ENCODE data around the gene TULP4.
A peak's percentile ranks its signal among the peaks of the same experiment; 100 is the strongest.

Gene TULP4

GRCh38 chr6:158414851-158415262, 102.6 kb downstream of the TULP4 start:
- Histone ChIP-seq H3K27ac (no peak overlapping the region), H3K9me3 (replicated peaks in 1 of 11) (peaks cover 19 to 33% (median 27%) of the 10 kb centered on the region in 11 experiments), H3K36me3 (peaks cover 52 to 73% (median 66%) of the 10 kb centered on the region in 11 experiments), H3K4me3 (no peak overlapping the region), H3K4me2 (no peak overlapping the region), H3K4me1 (peaks cover 2 to 11% (median 4%) of the 10 kb centered on the region in 10 experiments; a peak in 16 of 20 replicates), H4K20me1 (peaks cover 0 to 10% (median 0%) of the 10 kb centered on the region in 11 experiments; a peak in 6 of 22 replicates), H3K9ac (no peak overlapping the region), H3K27me3 (no peaks in the 10 kb centered on the region)
- no peak for TF ChIP-seq Cebpa-rat (IDR thresholded peaks at IDR 0.05)

DNA sequence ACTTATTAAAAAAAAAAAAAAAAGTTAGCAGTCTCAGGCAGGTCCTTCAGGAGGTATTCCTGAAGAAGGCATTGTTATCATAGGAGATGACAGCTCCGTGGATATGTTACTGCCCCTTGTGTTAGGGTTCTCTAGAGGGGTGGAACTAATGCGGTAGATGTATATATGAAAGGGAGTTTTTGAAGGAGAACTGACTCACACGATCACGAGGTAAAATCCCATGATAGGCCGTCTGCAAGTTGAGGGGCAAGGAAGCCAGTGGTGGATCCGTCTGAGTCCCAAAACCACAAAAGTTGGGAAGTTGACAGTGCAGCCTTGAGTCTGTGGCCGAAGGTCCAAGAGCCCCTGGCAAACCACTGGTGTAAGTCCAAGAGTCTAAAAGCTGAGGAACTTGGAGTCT, 103.4 kb downstream of the TULP4 start:
- Histone ChIP-seq H3K4me2 (no peak overlapping the region), H3K27me3 (no peaks in the 10 kb centered on the region), H3K9ac (no peak overlapping the region), H3K4me3 (no peak overlapping the region), H3K36me3 (peaks cover 57 to 80% (median 71%) of the 10 kb centered on the region in 11 experiments), H3K27ac (no peak overlapping the region), H4K20me1 (peaks cover 0 to 9% (median 0%) of the 10 kb centered on the region in 11 experiments; a peak in 4 of 22 replicates), H3K4me1 (peaks cover 0 to 3% (median 0%) of the 10 kb centered on the region in 10 experiments; a peak in 5 of 20 replicates), H3K9me3 (replicated peaks in 1 of 11) (peaks cover 26 to 41% (median 35%) of the 10 kb centered on the region in 11 experiments)
- no peak for TF ChIP-seq Cebpa-rat (IDR thresholded peaks at IDR 0.05)

GRCh38 chr6:158416883-158417759, 104.9 kb downstream of the TULP4 start:
- Histone ChIP-seq H3K4me1 (no peaks in the 10 kb centered on the region), H3K9me3 (replicated peaks in 1 of 11) (peaks cover 26 to 42% (median 35%) of the 10 kb centered on the region in 11 experiments), H3K4me2 (no peak overlapping the region), H3K9ac (no peak overlapping the region), H3K4me3 (no peak overlapping the region), H3K36me3 (peaks cover 57 to 83% (median 73%) of the 10 kb centered on the region in 11 experiments), H4K20me1 (peaks cover 0 to 9% (median 0%) of the 10 kb centered on the region in 11 experiments; a peak in 4 of 22 replicates), H3K27ac (no peak overlapping the region), H3K27me3 (no peaks in the 10 kb centered on the region)
- TF ChIP-seq Cebpa-rat (IDR thresholded peaks at IDR 0.05), result no peak

- peaks cover 31 to 48% (median 40%) of the 10 kb centered on the region in 11 experiments for H3K9me3 ChIP-seq (replicated peaks in 1 of 11)
- H3K4me3 ChIP-seq, result no peak overlapping the region
- H3K27ac ChIP-seq, result no peak overlapping the region
- peaks cover 61 to 86% (median 75%) of the 10 kb centered on the region in 11 experiments for H3K36me3 ChIP-seq
- H3K9ac ChIP-seq, result no peak overlapping the region
- H4K20me1 ChIP-seq, result peaks cover 0 to 9% (median 0%) of the 10 kb centered on the region in 11 experiments; a peak in 2 of 22 replicates
- no peak overlapping the region for H3K4me2 ChIP-seq
- no peaks in the 10 kb centered on the region for H3K4me1 ChIP-seq
- no peak for TF ChIP-seq Cebpa-rat (IDR thresholded peaks at IDR 0.05)
- H3K27me3 ChIP-seq, result no peaks in the 10 kb centered on the region
These were observed 105.5 kb downstream of the TULP4 start for GRCh38 chr6:158417760-158418098.

GRCh38 chr6:158418501-158418900, 106.2 kb downstream of the TULP4 start:
- no peaks in the 10 kb centered on the region for H3K27me3 ChIP-seq
- H3K4me2 ChIP-seq, result no peak overlapping the region
- no peak overlapping the region for H3K9ac ChIP-seq
- H3K9me3 ChIP-seq (replicated peaks in 1 of 11), result peaks cover 35 to 52% (median 43%) of the 10 kb centered on the region in 11 experiments
- no peak overlapping the region for H3K27ac ChIP-seq
- no peaks in the 10 kb centered on the region for H3K4me1 ChIP-seq
- TF ChIP-seq Cebpa-rat (IDR thresholded peaks at IDR 0.05), result no peak
- 0 out of 22 replicates have a peak, but pooled peaks cover 0 to 3% (median 0%) of the 10 kb centered on the region in 11 experiments for H4K20me1 ChIP-seq
- H3K4me3 ChIP-seq, result no peak overlapping the region
- peaks cover 55 to 84% (median 71%) of the 10 kb centered on the region in 11 experiments for H3K36me3 ChIP-seq

DNA sequence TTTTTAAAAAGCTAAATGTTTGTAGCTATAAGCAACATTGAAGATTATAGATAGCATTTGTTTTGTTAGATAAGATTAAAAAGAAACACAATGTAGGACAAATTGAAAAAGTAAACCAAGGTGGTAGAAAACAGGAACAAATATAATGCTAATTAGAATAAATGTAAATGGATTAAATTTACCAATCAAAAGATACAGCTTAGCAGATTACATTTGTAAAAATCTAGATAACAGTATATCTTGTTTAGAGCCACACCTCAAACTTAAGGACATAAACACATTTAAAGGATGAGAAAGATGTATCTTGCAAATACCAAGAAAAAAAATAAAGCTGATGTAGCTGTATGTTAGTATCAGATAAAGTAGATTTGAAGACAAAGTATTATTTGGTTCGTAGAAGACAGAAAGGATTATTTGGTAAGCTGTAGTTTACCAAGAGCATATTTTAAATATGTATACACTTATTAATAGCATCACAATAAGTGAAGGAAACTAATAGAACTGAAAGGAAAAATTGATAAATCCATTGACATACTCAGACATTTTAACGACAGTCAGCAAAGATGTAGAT, 107.2 kb downstream of the TULP4 start:
- Histone ChIP-seq H4K20me1 (no peaks in the 10 kb centered on the region), H3K9ac (no peak overlapping the region), H3K4me3 (no peak overlapping the region), H3K4me2 (no peak overlapping the region), H3K27me3 (no peaks in the 10 kb centered on the region), H3K4me1 (no peaks in the 10 kb centered on the region), H3K9me3 (replicated peaks in 1 of 11) (peaks cover 41 to 61% (median 52%) of the 10 kb centered on the region in 11 experiments), H3K36me3 (peaks cover 52 to 84% (median 67%) of the 10 kb centered on the region in 11 experiments), H3K27ac (no peak overlapping the region)
- TF ChIP-seq Cebpa-rat (IDR thresholded peaks at IDR 0.05), result no peak

GRCh38 chr6:158421381-158421780, 109.1 kb downstream of the TULP4 start:
- no peak overlapping the region for H3K4me2 ChIP-seq
- no peaks in the 10 kb centered on the region for H3K4me1 ChIP-seq
- no peaks in the 10 kb centered on the region for H4K20me1 ChIP-seq
- H3K27ac ChIP-seq, result no peak overlapping the region
- H3K36me3 ChIP-seq, result peaks cover 43 to 76% (median 62%) of the 10 kb centered on the region in 11 experiments
- no peak overlapping the region for H3K9ac ChIP-seq
- no peak for TF ChIP-seq Cebpa-rat (IDR thresholded peaks at IDR 0.05)
- no peak overlapping the region for H3K4me3 ChIP-seq
- H3K9me3 ChIP-seq (replicated peaks in 1 of 11), result peaks cover 60 to 80% (median 70%) of the 10 kb centered on the region in 11 experiments
- H3K27me3 ChIP-seq, result no peaks in the 10 kb centered on the region

- H3K36me3 ChIP-seq, result peaks cover 32 to 63% (median 50%) of the 10 kb centered on the region in 11 experiments; a peak in 21 of 22 replicates
- H3K27ac ChIP-seq, result no peak overlapping the region
- H4K20me1 ChIP-seq, result no peaks in the 10 kb centered on the region
- H3K4me3 ChIP-seq, result no peak overlapping the region
- H3K9ac ChIP-seq, result no peak overlapping the region
- H3K27me3 ChIP-seq, result no peaks in the 10 kb centered on the region
- H3K4me2 ChIP-seq, result no peak overlapping the region
- no peaks in the 10 kb centered on the region for H3K4me1 ChIP-seq
- H3K9me3 ChIP-seq (replicated peaks in 1 of 11), result peaks cover 59 to 74% (median 65%) of the 10 kb centered on the region in 11 experiments
- no peak for TF ChIP-seq Cebpa-rat (IDR thresholded peaks at IDR 0.05)
These were observed 110.5 kb downstream of the TULP4 start for GRCh38 chr6:158422629-158423238.

DNA sequence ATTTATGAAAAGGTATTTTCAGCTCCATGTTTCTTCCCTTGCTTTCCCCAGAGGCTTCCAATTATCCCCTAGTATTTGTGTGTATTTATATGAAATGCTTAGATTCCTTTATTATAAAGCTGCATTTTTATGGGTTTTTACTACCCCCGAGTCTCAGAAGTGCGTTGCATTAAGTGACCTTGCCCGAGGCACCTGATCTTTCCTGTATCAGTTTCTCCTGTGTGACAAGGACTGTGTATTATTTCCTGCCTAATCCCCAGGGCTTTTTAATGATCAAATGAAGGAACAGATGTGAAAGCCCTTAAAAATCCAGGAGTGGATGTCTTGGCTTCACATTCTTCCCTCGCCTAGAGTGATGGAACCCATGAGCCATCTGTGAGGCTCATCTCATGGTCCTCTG, 118.8 kb downstream of the TULP4 start:
- Histone ChIP-seq H3K9me3 (replicated peaks in 1 of 11) (peaks cover 0 to 11% (median 5%) of the 10 kb centered on the region in 11 experiments; a peak in 14 of 22 replicates), H3K4me2 (peak overlapping the region in 3 of 11 experiments; percentile 8 to 18 (median 13); a peak in 3 of 22 replicates), H3K27ac (no peak overlapping the region), H4K20me1 (peaks cover 0 to 7% (median 0%) of the 10 kb centered on the region in 11 experiments; a peak in 2 of 22 replicates), H3K4me3 (no peak overlapping the region), H3K9ac (no peak overlapping the region), H3K36me3 (peaks cover 29 to 76% (median 54%) of the 10 kb centered on the region in 11 experiments), H3K27me3 (no peaks in the 10 kb centered on the region), H3K4me1 (peaks cover 0 to 10% (median 3%) of the 10 kb centered on the region in 10 experiments; a peak in 6 of 20 replicates)
- TF ChIP-seq Cebpa-rat (IDR thresholded peaks at IDR 0.05), result no peak

All from BLaER1 treated with 17β-estradiol and CSF1 and Interleukin-3, amounts not matched to agents 10 nM and 100 nM (cell line).